ENCODE data around the gene SMARCB1. TPM values are rescaled to one million over a fixed set of nuclear protein-coding genes. Genes with fewer than 3 reads are reported as not detected.

SMARCB1 gene
- polyA plus RNA-seq, 1 donor (not counting 4 experiments of a cell fraction or from before 2014, with no cell fraction given): 95.2 TPM

GRCh38 chr22:23806837-23807236 lies 20.1 kb downstream of the SMARCB1 start:
- dilution Hi-C loops (cut with MboI; ENCODE audit: extremely low pct_ligation_motif_present, low sequenced_read_pairs): no loop called here
- no peaks in the 10 kb centered on the region for H3K9me3 ChIP-seq (ENCODE audit: control insufficient read depth, low read depth, low read length)

GRCh38 chr22:23812378-23812777 lies 25.6 kb downstream of the SMARCB1 start:
- peaks cover 9 to 10% of the 10 kb centered on the region in 2 experiments for H3K36me3 ChIP-seq (ENCODE audit: control insufficient read depth in 2 of 2, extremely low read depth in 1 of 2, insufficient read depth in 2 of 2, low read length in 2 of 2)

More at GRCh38 chr22:23806837-23807236, 20.1 kb downstream of the SMARCB1 start:
- DNase-seq (ENCODE audit: low read depth, low spot score): no peak
- Histone ChIP-seq H3K27ac (ENCODE audit: control insufficient read depth, insufficient read depth, low read length) (no peak overlapping the region), H3K79me2 (ENCODE audit: control insufficient read depth, insufficient read depth, low read length) (no peaks in the 10 kb centered on the region), H3K9ac (ENCODE audit: control insufficient read depth, extremely low read depth, insufficient read depth, low read length) (no peak overlapping the region), H3K4me1 (ENCODE audit: control insufficient read depth, extremely low read depth, insufficient read depth, low read length) (no peaks in the 10 kb centered on the region), H3K4me3 (ENCODE audit: control insufficient read depth in 2 of 3, extremely low read depth in 1 of 3, insufficient read depth in 2 of 3, low read depth in 1 of 3, low read length in 3 of 3) (no peak overlapping the region), H3K4me2 (ENCODE audit: control insufficient read depth, extremely low read depth, insufficient read depth, low read depth, low read length) (no peak overlapping the region), H3K27me3 (ENCODE audit: control insufficient read depth, extremely low read depth, insufficient read depth, low read length) (no peaks in the 10 kb centered on the region), H2AFZ (ENCODE audit: control insufficient read depth, low read length) (no peak overlapping the region), H3K9me1 (ENCODE audit: control insufficient read depth, extremely low read depth, insufficient read depth, low read length) (no peaks in the 10 kb centered on the region), H4K20me1 (ENCODE audit: control insufficient read depth, extremely low read depth, insufficient read depth, low read length) (no peaks in the 10 kb centered on the region), H3K36me3 (ENCODE audit: control insufficient read depth in 2 of 2, extremely low read depth in 1 of 2, insufficient read depth in 2 of 2, low read length in 2 of 2) (peaks cover 21 to 25% of the 10 kb centered on the region in 2 experiments)
- TF ChIP-seq CTCF (optimal IDR thresholded peaks at IDR 0.05 in 1 of 3, IDR thresholded peaks at IDR 0.05 in 1 of 3, conservative IDR thresholded peaks at IDR 0.05 in 1 of 3; ENCODE audit: extremely low read depth in 1 of 3, insufficient read depth in 2 of 3, low read length in 3 of 3): no peak
- TF ChIP-seq EZH2 (IDR thresholded peaks at IDR 0.05; ENCODE audit: low read length): no peak
- FAIRE-seq: no peak

More at GRCh38 chr22:23812378-23812777, 25.6 kb downstream of the SMARCB1 start:
- Histone ChIP-seq H3K4me3 (ENCODE audit: control insufficient read depth in 2 of 3, extremely low read depth in 1 of 3, insufficient read depth in 2 of 3, low read depth in 1 of 3, low read length in 3 of 3) (no peak overlapping the region), H3K27me3 (ENCODE audit: control insufficient read depth, extremely low read depth, insufficient read depth, low read length) (no peaks in the 10 kb centered on the region), H3K9ac (ENCODE audit: control insufficient read depth, extremely low read depth, insufficient read depth, low read length) (no peak overlapping the region), H3K9me3 (ENCODE audit: control insufficient read depth, low read depth, low read length) (no peaks in the 10 kb centered on the region), H3K27ac (ENCODE audit: control insufficient read depth, insufficient read depth, low read length) (no peak overlapping the region), H3K79me2 (ENCODE audit: control insufficient read depth, insufficient read depth, low read length) (no peaks in the 10 kb centered on the region), H3K4me1 (ENCODE audit: control insufficient read depth, extremely low read depth, insufficient read depth, low read length) (no peaks in the 10 kb centered on the region), H4K20me1 (ENCODE audit: control insufficient read depth, extremely low read depth, insufficient read depth, low read length) (no peaks in the 10 kb centered on the region), H3K9me1 (ENCODE audit: control insufficient read depth, extremely low read depth, insufficient read depth, low read length) (no peaks in the 10 kb centered on the region), H3K4me2 (ENCODE audit: control insufficient read depth, extremely low read depth, insufficient read depth, low read depth, low read length) (no peak overlapping the region), H2AFZ (ENCODE audit: control insufficient read depth, low read length) (no peak overlapping the region)
- no peak for TF ChIP-seq EZH2 (IDR thresholded peaks at IDR 0.05; ENCODE audit: low read length)
- DNase-seq (ENCODE audit: low read depth, low spot score): no peak
- FAIRE-seq: no peak
- dilution Hi-C loops (cut with MboI; ENCODE audit: extremely low pct_ligation_motif_present, low sequenced_read_pairs): no loop called here

Measured in keratinocyte (primary cell).